Fibroblast of the aortic adventitia (primary cell): Measurements from ENCODE around the gene HNRNPA3. TPM values are rescaled to one million over a fixed set of nuclear protein-coding genes. Genes with fewer than 3 reads are reported as not detected.
A peak's percentile ranks its signal among the peaks of the same experiment; 100 is the strongest.
"Not testable (repeated sequence)": the region's sequence is repeated elsewhere in the genome, so short reads cannot be mapped to it uniquely, and the experiment has no call there.

Source experiments
- DNase-seq: peaks from one replicate; pipeline ENCODE4 v3.0.0-alpha.2; 2010; ENCODE audit warnings: low read depth
- H3K4me3 ChIP-seq: 2 replicates; pipeline ENCODE4 v1.5.1; 2011; ENCODE audit warnings: low read depth, mild to moderate bottlenecking, control low read depth, low read length, moderate library complexity
- CTCF ChIP-seq: IDR thresholded peaks from 2 replicates; pipeline ENCODE4 v1.5.1; 2011; ENCODE audit warnings: mild to moderate bottlenecking, low read length, control low read depth, inconsistent platforms; ENCODE audit not compliant: insufficient read depth
- total RNA-seq: library from RNA; depleted of rRNA; stranded (reverse); fragments of >200 nt; gene quantifications from 2 replicates; pipeline ENCODE4 v1.2.3, GENCODE V29; 2012; ENCODE audit warnings: low replicate concordance

Gene HNRNPA3
- total RNA-seq, 1 donor = 43.7 TPM

GRCh38 chr2:177171418-177171865, 41.2 kb upstream of the HNRNPA3 start:
- H3K4me3 ChIP-seq = no peak overlapping the region
- TF ChIP-seq CTCF = no peak
- DNase-seq = peak; percentile 22

DNA sequence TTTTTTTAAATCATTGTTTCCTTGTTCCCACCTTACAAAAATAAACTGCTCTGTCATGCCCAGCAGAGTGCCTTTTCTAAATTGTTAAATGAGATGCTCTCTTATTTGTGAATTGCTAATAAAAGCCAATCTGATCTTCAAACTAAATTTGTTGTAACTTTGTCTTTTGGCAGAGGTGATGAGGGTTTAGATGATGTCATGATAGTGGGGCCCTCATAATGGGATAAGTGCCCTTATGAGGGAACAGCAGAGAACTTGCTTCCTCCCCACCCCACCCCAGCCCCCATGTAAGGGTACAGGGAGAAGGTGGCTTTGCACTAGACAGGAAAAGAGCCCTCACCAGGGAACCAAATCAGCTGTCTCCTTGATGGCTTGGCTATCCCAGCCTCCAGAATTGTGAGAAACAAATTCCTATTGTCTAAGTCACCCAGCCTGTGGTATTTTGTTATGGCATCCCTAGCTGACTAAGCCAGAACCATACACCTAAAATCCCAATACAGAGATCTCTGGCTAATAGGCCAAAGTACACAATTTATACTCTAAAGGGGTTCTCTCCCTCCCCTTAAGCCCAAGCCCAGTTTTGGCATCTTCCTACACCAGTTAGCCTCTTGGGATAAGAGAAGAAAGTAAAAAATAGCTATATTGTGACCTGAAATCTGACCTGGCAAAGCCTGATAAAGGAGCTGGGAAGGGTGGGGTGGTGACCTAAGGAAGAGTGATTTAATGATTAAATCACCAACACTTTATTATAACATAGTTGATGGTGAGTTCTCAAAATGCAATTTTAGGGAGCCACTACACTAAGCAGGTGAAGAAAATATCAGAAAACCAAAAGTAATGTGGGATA, 40.3 kb upstream of the HNRNPA3 start:
- DNase-seq = peak; percentile 84
- no peak for TF ChIP-seq CTCF
- H3K4me3 ChIP-seq = no peak overlapping the region

DNA sequence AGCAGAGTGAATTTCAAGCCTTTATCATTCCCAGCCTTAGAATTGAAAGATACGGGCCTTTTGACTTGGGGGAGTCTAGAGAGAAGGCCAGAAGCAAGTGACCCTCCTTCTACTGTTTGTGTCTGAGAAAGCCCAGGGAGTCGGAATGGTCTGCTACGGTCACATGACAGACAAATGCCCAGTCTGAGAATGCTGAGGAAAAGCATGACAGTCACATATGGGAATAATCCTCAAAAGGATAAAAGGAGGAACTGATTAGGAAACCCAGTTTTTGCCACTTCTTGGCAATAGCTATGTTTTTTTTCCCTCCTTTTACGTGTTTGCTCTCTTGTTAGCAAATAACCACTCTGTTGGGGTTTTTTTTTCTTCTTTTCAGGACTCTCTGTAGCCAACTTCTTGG, 38.1 kb upstream of the HNRNPA3 start:
- no peak for TF ChIP-seq CTCF
- H3K4me3 ChIP-seq = no peak overlapping the region
- no peak for DNase-seq

GRCh38 chr2:177175917-177176668, 36.5 kb upstream of the HNRNPA3 start:
- no peak for DNase-seq
- no peak overlapping the region for H3K4me3 ChIP-seq
- TF ChIP-seq CTCF = no peak

- no peak for TF ChIP-seq CTCF
- no peak for DNase-seq
- no peak overlapping the region for H3K4me3 ChIP-seq
Measured at GRCh38 chr2:177178797-177179196, 33.8 kb upstream of the HNRNPA3 start.

DNA sequence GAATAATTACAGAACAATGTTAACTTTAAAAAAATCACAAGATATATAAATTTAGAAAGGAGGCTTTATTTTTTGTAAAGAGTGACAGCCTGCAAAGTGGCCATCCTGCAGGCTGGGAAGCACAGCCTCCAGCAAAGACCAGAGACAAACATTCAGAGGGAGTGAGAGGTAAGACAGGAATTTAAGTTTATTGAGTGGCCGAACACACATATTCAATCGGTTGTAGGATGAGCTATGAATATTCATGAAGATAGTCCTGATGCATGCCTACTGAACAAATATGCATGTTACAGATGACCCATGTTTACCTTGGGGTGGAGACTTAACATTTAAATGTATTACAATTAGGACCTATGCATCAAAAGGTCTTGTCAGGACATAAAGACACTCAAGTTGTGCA, 33.4 kb upstream of the HNRNPA3 start:
- no peak overlapping the region for H3K4me3 ChIP-seq
- DNase-seq = no peak
- TF ChIP-seq CTCF = no peak

- H3K4me3 ChIP-seq, DNase-seq: not testable (repeated sequence)
Measured at GRCh38 chr2:177179671-177180070, 32.9 kb upstream of the HNRNPA3 start.
